IPS-15b (cell line): ENCODE measurements around the gene TRAPPC14.
A peak's percentile ranks its signal among the peaks of the same experiment; 100 is the strongest.

Experiments
- H3K27me3 ChIP-seq: one replicate; pipeline ENCODE4 v1.6.1; 2013; ENCODE audit warnings: low read length; ENCODE audit not compliant: control insufficient read depth, insufficient read depth
- H3K36me3 ChIP-seq: one replicate; pipeline ENCODE4 v1.6.1; 2013; ENCODE audit warnings: low read length; ENCODE audit not compliant: control insufficient read depth, insufficient read depth
- H3K4me1 ChIP-seq: one replicate; pipeline ENCODE4 v1.6.1; 2013; ENCODE audit warnings: mild to moderate bottlenecking, low read length; ENCODE audit not compliant: control insufficient read depth, insufficient read depth
- H3K4me3 ChIP-seq: one replicate; pipeline ENCODE4 v1.5.1; 2013; ENCODE audit warnings: low read depth, low read length
- H3K9ac ChIP-seq: one replicate; pipeline ENCODE4 v1.6.1; 2013; ENCODE audit warnings: low read depth, mild to moderate bottlenecking, low read length
- H3K9me3 ChIP-seq: one replicate; pipeline ENCODE4 v1.6.1; 2013; ENCODE audit warnings: mild to moderate bottlenecking, low read length; ENCODE audit not compliant: control insufficient read depth, insufficient read depth

Gene TRAPPC14

DNA sequence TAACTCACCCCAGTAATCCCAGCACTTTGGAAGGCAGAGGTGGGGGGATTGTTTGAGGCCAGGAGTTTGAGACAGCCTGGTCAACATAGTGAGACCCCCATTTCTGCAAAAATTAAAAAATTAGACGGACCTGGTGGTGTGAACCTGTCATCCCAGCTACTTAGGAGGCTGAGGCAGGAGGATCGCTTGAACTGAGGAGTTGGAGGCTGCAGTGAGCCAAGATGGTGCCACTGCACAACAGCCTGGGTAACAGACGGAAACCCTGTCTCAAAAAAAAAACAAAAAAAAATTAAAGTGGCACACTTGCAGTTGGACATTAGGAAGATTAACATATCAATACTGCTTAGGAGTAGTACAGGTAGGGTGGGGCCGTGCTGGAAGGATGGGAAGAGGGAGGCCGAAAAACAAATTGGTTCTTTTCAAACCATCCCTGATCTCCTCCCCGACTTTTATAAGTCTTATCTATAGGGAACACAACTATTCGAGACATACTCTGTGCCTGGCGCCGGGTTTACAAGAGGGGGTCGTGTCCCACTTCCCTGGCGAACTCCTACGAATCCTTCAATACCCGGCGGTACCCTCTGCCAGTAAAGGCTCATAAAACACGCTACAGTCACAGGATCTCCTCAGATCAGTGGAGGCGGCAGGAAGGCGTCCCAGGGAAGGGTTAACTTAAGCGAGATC lies 40.0 kb downstream of the TRAPPC14 start:
- H3K4me3 ChIP-seq, result peak overlapping the region; percentile 95
- H3K9ac ChIP-seq, result peak overlapping the region; percentile 93
- H3K9me3 ChIP-seq, result no peaks in the 10 kb centered on the region
- peaks cover 5% of the 10 kb centered on the region for H3K36me3 ChIP-seq
- no peaks in the 10 kb centered on the region for H3K27me3 ChIP-seq
- H3K4me1 ChIP-seq, result peaks cover 4% of the 10 kb centered on the region

DNA sequence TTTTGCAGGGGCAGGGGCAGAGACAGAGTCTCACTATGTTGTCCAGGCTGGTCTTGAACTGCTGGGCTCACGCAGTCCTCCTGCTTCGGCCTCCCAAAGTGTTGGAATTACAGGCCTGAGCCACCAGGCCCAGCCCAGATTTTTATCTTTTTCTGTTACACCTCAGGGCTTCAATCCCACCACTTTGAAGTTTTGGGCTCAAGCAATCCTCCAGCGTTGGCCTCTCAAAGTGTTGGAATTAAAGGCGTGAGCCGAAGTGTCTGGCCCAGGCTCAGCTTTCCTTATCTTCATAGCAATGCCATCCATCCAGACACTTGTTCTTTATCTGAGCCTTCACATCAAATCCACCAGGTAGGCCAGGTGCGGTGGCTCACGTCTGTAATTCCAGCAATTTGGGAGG lies 43.5 kb downstream of the TRAPPC14 start:
- no peak overlapping the region for H3K4me3 ChIP-seq
- H3K9ac ChIP-seq, result no peak overlapping the region
- no peaks in the 10 kb centered on the region for H3K9me3 ChIP-seq
- no peaks in the 10 kb centered on the region for H3K27me3 ChIP-seq
- no peaks in the 10 kb centered on the region for H3K4me1 ChIP-seq
- H3K36me3 ChIP-seq, result peaks cover 33% of the 10 kb centered on the region

DNA sequence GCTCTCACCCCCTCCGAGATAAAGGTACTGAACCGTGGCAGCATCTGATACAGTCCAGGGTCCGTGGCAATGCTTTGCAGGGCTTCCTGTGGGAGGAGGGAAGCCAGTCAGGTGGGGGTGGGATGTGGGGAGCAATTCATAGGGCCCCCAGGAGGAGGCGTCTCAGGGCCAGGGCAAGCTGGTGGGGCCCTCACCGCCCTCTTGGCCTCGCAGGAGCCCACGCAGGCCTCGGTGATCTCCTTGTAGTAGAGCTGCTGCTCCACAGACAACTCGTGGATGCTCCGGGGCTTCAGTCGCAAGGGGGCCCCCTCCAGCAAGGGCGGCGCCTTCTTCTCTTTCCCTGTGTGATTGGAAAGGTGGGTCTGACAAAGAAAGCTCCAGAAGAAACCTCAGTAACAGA lies 46.6 kb downstream of the TRAPPC14 start:
- H3K27me3 ChIP-seq, result no peaks in the 10 kb centered on the region
- no peaks in the 10 kb centered on the region for H3K9me3 ChIP-seq
- H3K4me3 ChIP-seq, result no peak overlapping the region
- peaks cover 52% of the 10 kb centered on the region for H3K36me3 ChIP-seq
- no peak overlapping the region for H3K9ac ChIP-seq
- H3K4me1 ChIP-seq, result no peaks in the 10 kb centered on the region

DNA sequence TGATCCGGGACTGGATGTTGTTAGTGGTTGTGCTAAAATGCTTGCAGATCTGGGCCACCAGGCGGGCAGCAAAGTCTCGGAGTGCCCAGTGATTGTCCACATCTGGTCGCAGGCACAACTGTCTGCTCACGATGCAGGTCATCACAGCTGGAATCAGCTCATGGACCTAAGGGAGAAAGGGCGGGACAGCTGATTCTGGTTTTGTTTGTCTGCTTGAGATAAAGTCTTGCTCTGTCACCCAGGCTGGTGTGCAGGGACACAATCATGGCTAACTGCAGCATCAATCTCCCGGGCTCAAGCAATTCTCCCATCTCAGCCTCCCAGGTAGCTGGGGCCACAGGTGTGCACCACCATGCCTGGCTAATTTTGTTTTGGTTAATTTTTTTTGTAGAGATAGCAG lies 47.4 kb downstream of the TRAPPC14 start:
- Histone ChIP-seq H3K9me3 (no peaks in the 10 kb centered on the region), H3K4me1 (no peaks in the 10 kb centered on the region), H3K9ac (no peak overlapping the region), H3K36me3 (peaks cover 58% of the 10 kb centered on the region), H3K4me3 (no peak overlapping the region), H3K27me3 (no peaks in the 10 kb centered on the region)

DNA sequence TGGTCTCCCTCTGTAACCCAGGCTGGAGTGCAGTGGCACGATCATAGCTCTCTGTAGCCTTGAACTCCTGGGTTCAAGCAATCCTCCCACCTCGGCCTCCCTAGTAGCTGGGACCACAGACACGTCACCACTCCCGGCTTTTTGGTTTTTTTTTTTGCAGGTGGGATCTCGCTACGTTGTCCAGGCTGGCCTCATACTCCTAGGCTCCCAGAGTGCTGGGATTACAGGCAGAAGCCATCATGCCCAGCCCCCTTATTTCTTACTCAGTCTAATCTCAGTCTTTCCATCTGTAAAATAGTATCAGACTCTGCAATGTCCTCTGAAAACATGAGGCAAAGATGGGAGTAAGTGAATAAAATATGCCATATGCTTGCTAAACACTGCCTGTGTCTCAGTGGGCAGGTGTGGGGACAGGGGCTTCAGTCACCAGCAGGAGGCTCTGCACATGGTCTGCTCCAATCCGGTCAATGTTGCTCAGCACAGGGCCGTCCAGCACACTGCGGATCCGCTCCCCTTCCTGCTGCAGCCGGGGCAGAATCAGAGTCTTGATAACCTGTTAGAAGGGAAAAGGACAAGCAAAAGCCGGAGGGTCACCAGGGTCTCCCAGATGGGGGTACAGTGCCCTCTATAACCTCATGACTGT lies 48.9 kb downstream of the TRAPPC14 start:
- peaks cover 65% of the 10 kb centered on the region for H3K36me3 ChIP-seq
- H3K4me3 ChIP-seq, result no peak overlapping the region
- H3K9ac ChIP-seq, result no peak overlapping the region
- no peaks in the 10 kb centered on the region for H3K4me1 ChIP-seq
- no peaks in the 10 kb centered on the region for H3K9me3 ChIP-seq
- no peaks in the 10 kb centered on the region for H3K27me3 ChIP-seq

DNA sequence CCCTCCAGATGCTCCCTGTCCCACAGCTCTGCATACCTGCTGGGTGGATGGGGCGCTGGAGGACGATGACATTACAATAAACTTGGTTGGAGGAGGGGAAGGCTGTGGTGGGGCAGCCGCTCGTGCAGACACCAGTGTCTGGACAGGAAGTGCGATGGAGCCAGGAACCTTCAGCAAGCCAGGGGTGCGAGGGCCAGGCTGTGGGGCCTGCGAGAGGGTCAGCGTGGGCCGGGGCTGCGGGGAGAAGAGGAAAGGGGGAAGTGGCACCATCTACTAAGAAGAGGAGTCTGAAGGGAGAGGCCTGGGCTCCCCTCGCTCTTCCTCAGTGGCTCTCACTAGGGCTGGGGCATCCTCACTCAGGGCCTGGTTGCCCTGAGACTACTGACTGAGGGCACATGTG lies 50.6 kb downstream of the TRAPPC14 start:
- Histone ChIP-seq H3K9ac (no peak overlapping the region), H3K36me3 (peaks cover 62% of the 10 kb centered on the region)

DNA sequence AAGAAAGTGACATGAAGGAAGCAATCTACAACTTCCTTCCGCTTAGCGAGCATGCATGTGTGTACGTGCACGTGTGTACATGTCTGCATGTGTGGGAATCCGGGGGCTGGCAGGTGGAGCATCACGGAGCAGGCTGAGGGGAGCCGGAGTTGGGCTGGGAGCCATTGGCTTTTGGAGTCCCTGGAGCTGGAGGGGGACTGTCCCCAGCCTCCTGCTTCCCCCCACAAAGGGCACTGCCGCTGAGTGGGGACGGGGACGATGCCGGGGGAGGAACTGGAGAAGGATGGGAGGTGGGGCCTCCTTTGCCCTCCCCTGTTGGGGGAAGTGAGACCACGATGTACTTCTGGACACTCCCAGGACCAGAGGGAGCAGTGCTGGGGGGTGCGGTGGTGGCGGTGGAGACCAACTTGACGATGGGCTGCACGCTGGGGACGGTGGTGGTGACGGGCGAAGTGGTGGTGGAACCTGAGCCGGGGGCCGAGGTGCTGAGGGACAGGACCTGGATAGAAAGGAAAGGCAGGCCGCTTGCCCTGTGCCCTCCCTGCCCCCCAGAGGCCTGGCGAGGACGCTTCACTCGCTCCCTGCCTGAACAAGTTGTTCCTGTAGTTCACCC lies 51.3 kb downstream of the TRAPPC14 start:
- Histone ChIP-seq H3K36me3 (peaks cover 56% of the 10 kb centered on the region), H3K9me3 (no peaks in the 10 kb centered on the region), H3K4me3 (no peak overlapping the region), H3K27me3 (no peaks in the 10 kb centered on the region), H3K9ac (no peak overlapping the region), H3K4me1 (no peaks in the 10 kb centered on the region)

More for the DNA sequence above, 50.6 kb downstream of the TRAPPC14 start:
- H3K9me3 ChIP-seq, result no peaks in the 10 kb centered on the region
- no peaks in the 10 kb centered on the region for H3K27me3 ChIP-seq
- H3K4me3 ChIP-seq, result no peak overlapping the region
- H3K4me1 ChIP-seq, result no peaks in the 10 kb centered on the region

DNA sequence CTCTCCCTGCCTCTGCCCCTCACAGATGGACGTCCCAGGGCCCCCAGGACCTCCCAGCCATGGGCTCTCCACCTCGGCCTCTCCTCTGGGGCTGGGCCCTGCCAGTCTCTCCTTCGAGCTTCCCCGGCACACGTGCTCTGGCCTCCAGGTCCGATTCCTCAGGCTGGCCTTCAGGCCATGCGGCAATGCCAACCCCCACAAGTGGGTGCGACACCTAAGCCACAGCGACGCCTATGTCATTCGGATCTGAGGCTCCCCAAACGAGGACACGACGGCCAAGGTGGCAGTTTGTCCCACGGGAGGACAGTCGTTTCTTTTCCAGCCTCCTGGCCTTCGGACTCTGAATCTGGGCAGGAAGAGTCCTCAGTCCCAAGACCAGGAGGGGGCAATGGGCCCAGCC lies 51.9 kb downstream of the TRAPPC14 start:
- Histone ChIP-seq H3K27me3 (no peaks in the 10 kb centered on the region), H3K36me3 (peaks cover 51% of the 10 kb centered on the region), H3K4me3 (no peak overlapping the region), H3K4me1 (no peaks in the 10 kb centered on the region), H3K9ac (no peak overlapping the region), H3K9me3 (no peaks in the 10 kb centered on the region)

DNA sequence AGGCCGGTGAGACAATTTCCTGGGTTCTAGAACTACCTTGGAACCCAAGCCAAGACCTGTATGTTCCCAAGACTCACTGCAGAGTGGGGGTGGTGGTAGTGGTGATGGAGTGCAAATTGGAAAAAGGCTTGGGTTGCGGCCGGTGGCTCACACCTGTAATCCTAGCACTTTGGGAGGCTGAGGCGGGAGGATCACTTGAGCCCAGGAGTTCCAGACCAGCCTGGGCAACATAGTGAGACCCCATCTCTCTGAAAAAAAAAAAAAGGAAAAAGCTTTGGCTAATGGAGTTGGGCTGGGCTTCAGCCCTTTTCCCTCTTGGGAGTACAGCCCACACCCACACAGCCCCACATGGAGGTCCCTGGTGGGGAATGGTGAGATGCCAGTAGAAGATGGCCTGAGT lies 53.0 kb downstream of the TRAPPC14 start:
- no peaks in the 10 kb centered on the region for H3K4me1 ChIP-seq
- peaks cover 42% of the 10 kb centered on the region for H3K36me3 ChIP-seq
- H3K9me3 ChIP-seq, result no peaks in the 10 kb centered on the region
- H3K9ac ChIP-seq, result no peak overlapping the region
- no peaks in the 10 kb centered on the region for H3K27me3 ChIP-seq
- no peak overlapping the region for H3K4me3 ChIP-seq
